Measurements from ENCODE around the gene SIT1.
A peak's percentile ranks its signal among the peaks of the same experiment; 100 is the strongest.
"Not testable (repeated sequence)": the region's sequence is repeated elsewhere in the genome, so short reads cannot be mapped to it uniquely, and the experiment has no call there.

SIT1 gene

GRCh38 chr9:35646533-35647265, 4.0 kb downstream of the SIT1 start:
- Histone ChIP-seq H3K27ac (replicated peaks) (peak overlapping the region; percentile 65), H3K27me3 (ENCODE audit: insufficient read depth, poor library complexity, severe bottlenecking) (no peaks in the 10 kb centered on the region), H3K4me3 (replicated peaks; ENCODE audit: insufficient read depth, low read length) (peak overlapping the region; percentile 54)
- TF ChIP-seq SPI1 (IDR thresholded peaks at IDR 0.05; ENCODE audit: borderline replicate concordance, low read depth) (no peak), CTCF (IDR thresholded peaks at IDR 0.05; ENCODE audit: insufficient read depth, low read length) (peak; percentile 71), REST (IDR thresholded peaks at IDR 0.05; ENCODE audit: insufficient replicate concordance, low read depth) (no peak), GABPA (IDR thresholded peaks at IDR 0.05; ENCODE audit: low read depth) (peak; percentile 42; the same call in 1 of the 2 replicates), POLR2AphosphoS5 (IDR thresholded peaks at IDR 0.05; ENCODE audit: low read depth) (peak; percentile 50; the same call in 1 of the 2 replicates)
- peak; percentile 78 to 88 for DNase-seq (ENCODE audit: low read depth in 1 of 2, low spot score in 1 of 2)

GRCh38 chr9:35646153-35646532, 4.6 kb downstream of the SIT1 start:
- Histone ChIP-seq H3K27ac (replicated peaks) (peak overlapping the region; percentile 65), H3K27me3 (ENCODE audit: insufficient read depth, poor library complexity, severe bottlenecking) (no peaks in the 10 kb centered on the region), H3K4me3 (replicated peaks; ENCODE audit: insufficient read depth, low read length) (peak overlapping the region; percentile 54)
- no peak for DNase-seq (ENCODE audit: low read depth in 1 of 2, low spot score in 1 of 2)
- TF ChIP-seq SPI1 (IDR thresholded peaks at IDR 0.05; ENCODE audit: borderline replicate concordance, low read depth) (no peak), POLR2AphosphoS5 (IDR thresholded peaks at IDR 0.05; ENCODE audit: low read depth) (no peak), REST (IDR thresholded peaks at IDR 0.05; ENCODE audit: insufficient replicate concordance, low read depth) (no peak), CTCF (IDR thresholded peaks at IDR 0.05; ENCODE audit: insufficient read depth, low read length) (no peak), GABPA (IDR thresholded peaks at IDR 0.05; ENCODE audit: low read depth) (no peak)

GRCh38 chr9:35645736-35646135, 5.0 kb downstream of the SIT1 start:
- H3K27me3 ChIP-seq (ENCODE audit: insufficient read depth, poor library complexity, severe bottlenecking); DNase-seq (ENCODE audit: low read depth in 1 of 2, low spot score in 1 of 2); H3K4me3 ChIP-seq (replicated peaks; ENCODE audit: insufficient read depth, low read length): not testable (repeated sequence)
- H3K27ac ChIP-seq (replicated peaks) = peak overlapping the region; percentile 36

GRCh38 chr9:35643046-35643445, 7.7 kb downstream of the SIT1 start:
- TF ChIP-seq POLR2AphosphoS5 (IDR thresholded peaks at IDR 0.05; ENCODE audit: low read depth) = no peak
- no peak for TF ChIP-seq SPI1 (IDR thresholded peaks at IDR 0.05; ENCODE audit: borderline replicate concordance, low read depth)
- TF ChIP-seq GABPA (IDR thresholded peaks at IDR 0.05; ENCODE audit: low read depth) = no peak
- no peak for TF ChIP-seq CTCF (IDR thresholded peaks at IDR 0.05; ENCODE audit: insufficient read depth, low read length)
- no peak for TF ChIP-seq REST (IDR thresholded peaks at IDR 0.05; ENCODE audit: insufficient replicate concordance, low read depth)
- H3K4me3 ChIP-seq (replicated peaks; ENCODE audit: insufficient read depth, low read length) = no peak overlapping the region
- no peaks in the 10 kb centered on the region for H3K27me3 ChIP-seq (ENCODE audit: insufficient read depth, poor library complexity, severe bottlenecking)
- DNase-seq (ENCODE audit: low read depth in 1 of 2, low spot score in 1 of 2) = no peak
- peak overlapping the region; percentile 47 for H3K27ac ChIP-seq (replicated peaks)

GRCh38 chr9:35641478-35641877, 9.3 kb downstream of the SIT1 start:
- H3K4me3 ChIP-seq (replicated peaks; ENCODE audit: insufficient read depth, low read length); H3K27me3 ChIP-seq (ENCODE audit: insufficient read depth, poor library complexity, severe bottlenecking); DNase-seq (ENCODE audit: low read depth in 1 of 2, low spot score in 1 of 2): not testable (repeated sequence)
- H3K27ac ChIP-seq (replicated peaks) = peak overlapping the region; percentile 57

- not testable (repeated sequence) for H3K27me3 ChIP-seq (ENCODE audit: insufficient read depth, poor library complexity, severe bottlenecking); H3K27ac ChIP-seq (replicated peaks); DNase-seq (ENCODE audit: low read depth in 1 of 2, low spot score in 1 of 2); H3K4me3 ChIP-seq (replicated peaks; ENCODE audit: insufficient read depth, low read length)
These were observed 10.3 kb downstream of the SIT1 start for GRCh38 chr9:35640431-35640830.
